GM12891 (cell line): ENCODE data around the gene PSMG3.

ENCODE experiments used
- DNase-seq: peaks from one replicate; pipeline ENCODE4 v3.0.0; 2011; ENCODE audit warnings: low spot score; ENCODE audit not compliant: insufficient read length
- FAIRE-seq: peaks from 2 replicates; lab custom pipeline; 2011; peaks lifted over from hg19 to GRCh38; lab: Jason Lieb, UNC
- PAX5 ChIP-seq: IDR thresholded peaks from 2 replicates; pipeline ENCODE4 v1.6.1; 2011; ENCODE audit warnings: low read length, moderate library complexity, mild to moderate bottlenecking; ENCODE audit not compliant: insufficient read depth, severe bottlenecking
- POLR2A ChIP-seq: IDR thresholded peaks from 2 replicates; pipeline ENCODE4 v1.6.1; 2011; ENCODE audit warnings: low read depth, low read length, control low read depth
- POLR2AphosphoS5 ChIP-seq: IDR thresholded peaks from 2 replicates; pipeline ENCODE4 v1.6.1; 2011; ENCODE audit warnings: low read depth, low read length, control low read depth
- POU2F2 ChIP-seq: IDR thresholded peaks from 2 replicates; pipeline ENCODE4 v1.6.1; 2011; ENCODE audit warnings: low read depth, mild to moderate bottlenecking, control low read depth, low read length, moderate library complexity
- SPI1 ChIP-seq: IDR thresholded peaks from 2 replicates; pipeline ENCODE4 v1.6.1; 2011; ENCODE audit warnings: low read depth, low read length, control low read depth
- TAF1 ChIP-seq: IDR thresholded peaks from 2 replicates; pipeline ENCODE4 v1.6.1; 2011; ENCODE audit warnings: low read depth, low read length, control low read depth

PSMG3 gene

DNA sequence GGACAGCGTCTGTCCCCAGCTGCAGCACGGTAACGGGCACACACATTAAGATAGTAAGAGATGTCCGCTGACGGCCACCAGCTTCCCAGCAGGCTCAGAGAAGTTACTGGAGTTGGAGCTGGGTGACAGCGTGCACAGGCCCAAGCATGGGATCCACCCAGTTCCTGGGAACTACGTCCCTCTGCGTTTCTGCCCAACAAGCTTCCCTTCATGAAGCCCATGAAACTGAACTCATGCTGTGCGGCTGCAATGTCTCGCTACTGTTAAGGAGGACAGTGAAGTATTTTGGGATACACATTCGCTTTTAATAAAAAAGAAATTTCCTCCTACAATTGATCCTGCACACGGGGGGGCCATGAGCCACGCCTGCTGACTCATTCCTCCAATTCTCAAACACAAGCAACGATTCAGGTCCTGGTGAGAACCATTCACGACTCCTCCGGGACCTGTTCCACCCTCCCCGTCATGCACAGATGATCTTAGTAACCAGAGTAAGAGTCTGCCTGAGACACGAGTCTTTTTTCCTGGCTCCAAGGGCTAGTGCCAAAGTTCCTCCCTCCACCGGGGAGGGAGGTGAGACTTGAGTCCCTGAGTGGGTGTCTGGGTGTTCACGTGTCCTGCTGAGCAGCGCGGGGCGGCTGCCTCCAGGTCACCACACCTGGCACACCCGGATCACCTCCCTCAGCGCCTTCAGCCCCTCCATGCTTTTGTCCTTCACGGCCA, 2.6 kb downstream of the PSMG3 start:
- DNase-seq (no peak), FAIRE-seq (no peak)
- no peak for TF ChIP-seq TAF1
- TF ChIP-seq POU2F2: no peak
- no peak for TF ChIP-seq POLR2A

DNA sequence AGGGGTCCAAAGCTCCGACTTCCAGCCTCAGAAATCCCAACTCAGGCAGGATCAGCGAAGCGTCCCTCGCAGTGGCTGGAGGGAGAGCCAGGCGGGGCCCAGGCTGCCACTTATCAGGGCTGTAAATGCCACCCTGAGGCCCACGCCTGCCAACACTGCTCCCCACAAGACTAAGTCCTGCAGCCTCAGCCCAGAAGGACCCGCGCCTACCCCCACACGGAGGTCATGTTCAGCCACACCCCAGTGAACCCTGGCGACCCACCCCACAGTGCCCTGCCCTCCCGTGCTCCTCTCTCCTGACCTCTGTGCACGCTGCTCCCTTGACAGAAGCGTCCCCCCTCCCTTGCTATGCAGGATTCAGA, 3.2 kb downstream of the PSMG3 start:
- no peak for DNase-seq
- TF ChIP-seq PAX5: no peak
- TF ChIP-seq POLR2AphosphoS5: no peak
- TF ChIP-seq POLR2A: no peak
- no peak for TF ChIP-seq SPI1
- no peak for TF ChIP-seq TAF1
- no peak for TF ChIP-seq POU2F2
- FAIRE-seq: no peak

- TF ChIP-seq POU2F2: no peak
- no peak for TF ChIP-seq PAX5
- TF ChIP-seq SPI1: no peak
- no peak for TF ChIP-seq POLR2A
- no peak for TF ChIP-seq POLR2AphosphoS5
- no peak for DNase-seq
- no peak for FAIRE-seq
Observed at GRCh38 chr7:1564603-1565022, 5.2 kb downstream of the PSMG3 start.

GRCh38 chr7:1563981-1564602, 5.7 kb downstream of the PSMG3 start:
- TF ChIP-seq POLR2A (no peak), POLR2AphosphoS5 (no peak)
- FAIRE-seq (peak; percentile 70), DNase-seq (no peak)

- no peak for DNase-seq
- TF ChIP-seq POLR2A (no peak), POLR2AphosphoS5 (no peak), TAF1 (no peak), POU2F2 (no peak), SPI1 (no peak), PAX5 (no peak)
- no peak for FAIRE-seq
Observed at GRCh38 chr7:1562597-1563051, 7.2 kb downstream of the PSMG3 start.

DNA sequence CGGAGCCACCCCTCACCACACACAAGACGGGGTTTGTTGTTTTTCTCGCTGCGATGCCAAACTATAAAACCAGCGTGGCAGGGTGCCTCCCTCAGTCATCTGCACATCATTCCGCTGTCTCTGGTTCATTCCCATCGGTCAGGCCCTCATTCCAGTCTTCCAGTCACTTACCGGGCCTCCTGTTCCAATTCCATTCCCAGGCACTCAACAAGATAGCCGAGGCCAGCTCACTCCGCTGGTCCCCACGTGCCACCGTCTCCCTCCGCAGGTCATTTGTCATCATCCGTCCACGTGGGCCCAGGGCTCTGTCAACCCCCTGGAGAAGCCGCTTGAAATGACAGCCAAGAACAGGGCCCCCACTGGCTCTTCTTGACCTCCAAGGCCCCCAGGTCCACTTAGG, 7.7 kb downstream of the PSMG3 start:
- FAIRE-seq (no peak), DNase-seq (no peak)
- TF ChIP-seq POLR2A (no peak), TAF1 (no peak), POLR2AphosphoS5 (no peak), SPI1 (no peak), PAX5 (no peak), POU2F2 (no peak)

GRCh38 chr7:1561036-1561940, 8.5 kb downstream of the PSMG3 start:
- no peak for TF ChIP-seq POU2F2
- no peak for TF ChIP-seq PAX5
- TF ChIP-seq POLR2A: no peak
- TF ChIP-seq TAF1: no peak
- no peak for TF ChIP-seq POLR2AphosphoS5
- no peak for TF ChIP-seq SPI1
- DNase-seq (no peak), FAIRE-seq (no peak)

DNA sequence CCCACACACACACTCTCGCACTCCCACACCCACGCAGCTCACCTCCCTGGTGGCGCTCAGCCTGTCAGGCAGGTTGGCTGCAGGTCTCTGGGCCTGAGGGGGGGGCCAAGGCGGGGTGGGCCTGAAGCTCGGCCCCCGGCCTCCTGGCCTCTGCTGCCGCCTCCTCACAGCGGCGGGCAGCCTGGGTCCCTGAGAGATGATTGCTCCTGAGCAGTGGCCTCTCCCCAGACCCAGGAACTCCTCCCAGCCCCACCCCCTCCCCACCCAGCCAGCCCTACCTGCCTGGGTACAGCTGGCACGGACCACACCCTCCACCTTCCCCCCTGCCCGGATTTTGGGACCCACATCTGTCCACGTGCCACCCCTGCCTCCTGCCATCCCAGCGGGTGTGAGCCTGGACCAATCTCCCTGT, 9.2 kb downstream of the PSMG3 start:
- TF ChIP-seq SPI1 (no peak), POLR2A (no peak), POU2F2 (no peak), PAX5 (no peak), TAF1 (no peak), POLR2AphosphoS5 (no peak)
- FAIRE-seq (no peak), DNase-seq (no peak)

- no peak for TF ChIP-seq POU2F2
- no peak for TF ChIP-seq PAX5
- TF ChIP-seq POLR2A: no peak
- TF ChIP-seq SPI1: no peak
- no peak for TF ChIP-seq POLR2AphosphoS5
- no peak for TF ChIP-seq TAF1
- FAIRE-seq (no peak), DNase-seq (no peak)
Observed at GRCh38 chr7:1559626-1560590, 9.9 kb downstream of the PSMG3 start.
